Large intestine (tissue), 3 donors: ENCODE measurements around the gene PRKAG2. TPM values are rescaled to one million over a fixed set of nuclear protein-coding genes. Genes with fewer than 3 reads are reported as not detected.

ENCODE experiments used
- DNase-seq, 2 donors: peaks; one replicate each; pipeline versions ENCODE4 v3.0.0 to v3.0.0-alpha.2; 2013
- H3K27ac ChIP-seq: one replicate; pipeline ENCODE4 v1.5.1; 2013; ENCODE audit warnings: low read length
- H3K27me3 ChIP-seq: 2 replicates; pipeline ENCODE4 v1.6.1; 2013; ENCODE audit warnings: low read length; ENCODE audit not compliant: control insufficient read depth, insufficient read depth
- H3K36me3 ChIP-seq: 2 replicates; pipeline ENCODE4 v1.6.1; 2013; ENCODE audit warnings: low read length; ENCODE audit not compliant: control insufficient read depth, insufficient read depth
- H3K4me1 ChIP-seq: one replicate; pipeline ENCODE4 v1.6.1; 2013; ENCODE audit warnings: low read length; ENCODE audit not compliant: control insufficient read depth, insufficient read depth
- H3K4me3 ChIP-seq: one replicate; pipeline ENCODE4 v1.5.1; 2013; ENCODE audit warnings: low read length
- H3K9me3 ChIP-seq: one replicate; pipeline ENCODE4 v1.6.1; 2013; ENCODE audit warnings: mild to moderate bottlenecking, low read depth, low read length, moderate library complexity; ENCODE audit not compliant: control insufficient read depth
- WGBS: methylation state at CpG from one replicate; pipeline ENCODE4 v1.1.5; 2013; ENCODE audit warnings: low lambda C conversion rate; ENCODE audit not compliant: insufficient coverage; 5-methylcytosine and 5-hydroxymethylcytosine counted together
- polyA plus RNA-seq: library from polyadenylated mRNA; unstranded; fragments of 120-200 nt; gene quantifications from one replicate; pipeline ENCODE4 v1.2.1, GENCODE V29; 2013

PRKAG2 gene
- polyA plus RNA-seq, 1 donor, result 50.9 TPM

- Histone ChIP-seq H3K27me3 (no peaks in the 10 kb centered on the region), H3K27ac (no peak overlapping the region), H3K36me3 (no peaks in the 10 kb centered on the region), H3K4me3 (no peak overlapping the region), H3K9me3 (no peaks in the 10 kb centered on the region), H3K4me1 (peaks cover 39% of the 10 kb centered on the region)
- DNase-seq, result peak; percentile 60 to 84
- 50% methylated on average over 2 of the region's 40 CpGs for WGBS
Observed at GRCh38 chr7:151894111-151895007, 17.4 kb upstream of the PRKAG2 start.

- Histone ChIP-seq H3K4me3 (no peak overlapping the region), H3K9me3 (no peaks in the 10 kb centered on the region), H3K27me3 (no peaks in the 10 kb centered on the region), H3K27ac (no peak overlapping the region), H3K4me1 (peaks cover 36% of the 10 kb centered on the region), H3K36me3 (no peaks in the 10 kb centered on the region)
- no peak for DNase-seq
- whole genome bisulfite sequencing, result no CpG with 5 or more reads among the region's 9 CpGs
Observed at GRCh38 chr7:151893405-151893923, 16.5 kb upstream of the PRKAG2 start.

GRCh38 chr7:151891753-151892152 is 14.8 kb upstream of the PRKAG2 start:
- Histone ChIP-seq H3K27me3 (no peaks in the 10 kb centered on the region), H3K9me3 (no peaks in the 10 kb centered on the region), H3K4me3 (no peak overlapping the region), H3K27ac (peak overlapping the region; percentile 74), H3K4me1 (peaks cover 29% of the 10 kb centered on the region), H3K36me3 (no peaks in the 10 kb centered on the region)
- WGBS, result no CpG with 5 or more reads among the region's 9 CpGs
- no peak for DNase-seq

- Histone ChIP-seq H3K36me3 (no peaks in the 10 kb centered on the region), H3K27me3 (no peaks in the 10 kb centered on the region), H3K4me3 (no peak overlapping the region), H3K27ac (peak overlapping the region; percentile 74), H3K9me3 (no peaks in the 10 kb centered on the region), H3K4me1 (peaks cover 24% of the 10 kb centered on the region)
- WGBS, result no CpG with 5 or more reads among the region's 7 CpGs
- DNase-seq, result peak; percentile 91 to 95
Observed at GRCh38 chr7:151891182-151891581, 14.3 kb upstream of the PRKAG2 start.

GRCh38 chr7:151890355-151891004 is 13.6 kb upstream of the PRKAG2 start:
- Histone ChIP-seq H3K27ac (peak overlapping the region; percentile 74), H3K4me1 (peaks cover 29% of the 10 kb centered on the region), H3K36me3 (no peaks in the 10 kb centered on the region), H3K27me3 (no peaks in the 10 kb centered on the region), H3K9me3 (no peaks in the 10 kb centered on the region), H3K4me3 (no peak overlapping the region)
- no CpG with 5 or more reads among the region's 12 CpGs for WGBS
- DNase-seq, result peak in 1 of 2 donors; percentile 3

- no peak overlapping the region for H3K4me3 ChIP-seq
- no peak overlapping the region for H3K27ac ChIP-seq
- H3K36me3 ChIP-seq, result no peaks in the 10 kb centered on the region
- H3K9me3 ChIP-seq, result no peaks in the 10 kb centered on the region
- no peaks in the 10 kb centered on the region for H3K27me3 ChIP-seq
- peaks cover 37% of the 10 kb centered on the region for H3K4me1 ChIP-seq
- DNase-seq, result no peak
- WGBS, result no CpG with 5 or more reads among the region's 21 CpGs
Observed at GRCh38 chr7:151889406-151890354, 12.8 kb upstream of the PRKAG2 start.

- Histone ChIP-seq H3K9me3 (no peaks in the 10 kb centered on the region), H3K36me3 (no peaks in the 10 kb centered on the region), H3K27me3 (no peaks in the 10 kb centered on the region), H3K4me1 (peaks cover 39% of the 10 kb centered on the region), H3K27ac (no peak overlapping the region), H3K4me3 (no peak overlapping the region)
- no peak for DNase-seq
- WGBS, result no CpG with 5 or more reads among the region's 24 CpGs
Observed at GRCh38 chr7:151888079-151889067, 11.5 kb upstream of the PRKAG2 start.

- Histone ChIP-seq H3K4me3 (no peak overlapping the region), H3K27me3 (no peaks in the 10 kb centered on the region), H3K36me3 (no peaks in the 10 kb centered on the region), H3K4me1 (peaks cover 42% of the 10 kb centered on the region), H3K27ac (no peak overlapping the region), H3K9me3 (no peaks in the 10 kb centered on the region)
- DNase-seq, result no peak
- WGBS, result 94% methylated on average over 3 of the region's 15 CpGs
Observed at GRCh38 chr7:151886783-151887182, 9.9 kb upstream of the PRKAG2 start.

GRCh38 chr7:151885202-151885580 is 8.3 kb upstream of the PRKAG2 start:
- no peak for DNase-seq
- Histone ChIP-seq H3K9me3 (no peaks in the 10 kb centered on the region), H3K36me3 (no peaks in the 10 kb centered on the region), H3K4me1 (peaks cover 31% of the 10 kb centered on the region), H3K27ac (peak overlapping the region; percentile 82), H3K4me3 (no peak overlapping the region), H3K27me3 (no peaks in the 10 kb centered on the region)
- WGBS, result no CpG with 5 or more reads among the region's 7 CpGs
